HG02763 (cell line): ENCODE data around the gene VARS2.

Experiments
- ATAC-seq: cut with Tn5 transposase; IDR thresholded peaks from one replicate; pipeline ENCODE4 v1.9.1; 2021; ENCODE audit warnings: mild to moderate bottlenecking, moderate library complexity; ENCODE audit not compliant: unreplicated experiment

VARS2 gene

GRCh38 chr6:30884521-30885480 lies 29.2 kb upstream of the VARS2 start:
- no peak for ATAC-seq

GRCh38 chr6:30885481-30885998 lies 28.5 kb upstream of the VARS2 start:
- no peak for ATAC-seq

GRCh38 chr6:30885999-30886896 lies 27.8 kb upstream of the VARS2 start:
- ATAC-seq, result no peak

DNA sequence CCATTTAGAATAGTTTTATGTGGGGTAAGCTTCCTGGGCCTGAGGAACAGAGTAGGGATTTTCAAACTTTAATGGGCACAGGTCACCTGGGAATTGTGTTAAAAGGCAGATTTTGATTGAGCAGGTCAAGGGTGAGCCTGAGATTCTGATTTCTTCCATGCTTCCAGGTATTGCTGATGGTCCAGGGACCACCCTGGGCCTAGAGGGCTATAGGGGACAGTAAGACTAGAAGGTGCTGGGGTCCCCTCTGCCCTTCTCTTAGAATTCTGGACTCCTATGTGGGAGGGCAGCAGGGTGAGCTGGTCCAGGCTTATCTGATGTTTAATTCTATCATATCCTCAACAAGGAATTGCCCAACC lies 27.2 kb upstream of the VARS2 start:
- no peak for ATAC-seq

DNA sequence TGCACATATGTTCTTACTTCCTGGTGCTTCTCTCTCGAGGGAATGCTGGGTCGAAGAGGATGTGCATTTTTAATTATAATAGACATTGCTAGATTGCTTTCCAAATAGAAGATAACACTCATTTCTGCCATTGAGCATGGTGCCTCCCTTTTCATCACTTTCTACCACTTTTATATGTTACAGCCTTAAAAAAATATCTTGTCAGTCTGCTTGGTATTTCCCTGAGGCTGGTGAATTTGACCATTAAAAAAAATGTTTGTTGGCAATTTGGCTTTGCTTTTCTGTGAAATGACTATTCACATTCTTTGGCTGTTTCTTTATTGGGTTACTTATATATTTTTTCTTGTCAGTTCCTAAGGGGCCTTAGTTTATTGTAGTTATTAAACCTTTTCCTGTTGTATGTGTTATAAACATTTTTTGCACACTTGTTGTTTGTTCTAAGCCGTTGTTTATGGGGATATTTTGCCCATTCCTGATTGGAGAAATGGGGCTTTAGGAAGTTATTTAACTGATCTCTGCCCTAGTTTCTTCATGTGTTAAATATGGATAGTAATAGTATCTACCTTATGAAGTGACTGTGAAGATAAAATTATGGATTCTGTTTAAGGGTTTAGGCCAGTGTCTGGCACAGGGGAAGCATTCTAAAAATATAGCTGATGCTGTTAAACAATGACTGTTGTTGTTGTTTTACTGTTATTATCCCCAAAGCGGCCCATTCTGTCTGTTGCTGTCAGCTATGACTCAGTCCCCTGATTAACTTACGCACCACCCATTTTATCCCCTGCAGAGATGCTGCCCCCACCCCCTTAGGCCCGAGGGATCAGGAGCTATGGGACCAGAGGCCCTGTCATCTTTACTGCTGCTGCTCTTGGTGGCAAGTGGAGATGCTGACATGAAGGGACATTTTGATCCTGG lies 25.9 kb upstream of the VARS2 start:
- no peak for ATAC-seq

- ATAC-seq, result no peak
Observed at GRCh38 chr6:30888816-30889495, 25.1 kb upstream of the VARS2 start.

- no peak for ATAC-seq
Observed at GRCh38 chr6:30889496-30889885, 24.5 kb upstream of the VARS2 start.

DNA sequence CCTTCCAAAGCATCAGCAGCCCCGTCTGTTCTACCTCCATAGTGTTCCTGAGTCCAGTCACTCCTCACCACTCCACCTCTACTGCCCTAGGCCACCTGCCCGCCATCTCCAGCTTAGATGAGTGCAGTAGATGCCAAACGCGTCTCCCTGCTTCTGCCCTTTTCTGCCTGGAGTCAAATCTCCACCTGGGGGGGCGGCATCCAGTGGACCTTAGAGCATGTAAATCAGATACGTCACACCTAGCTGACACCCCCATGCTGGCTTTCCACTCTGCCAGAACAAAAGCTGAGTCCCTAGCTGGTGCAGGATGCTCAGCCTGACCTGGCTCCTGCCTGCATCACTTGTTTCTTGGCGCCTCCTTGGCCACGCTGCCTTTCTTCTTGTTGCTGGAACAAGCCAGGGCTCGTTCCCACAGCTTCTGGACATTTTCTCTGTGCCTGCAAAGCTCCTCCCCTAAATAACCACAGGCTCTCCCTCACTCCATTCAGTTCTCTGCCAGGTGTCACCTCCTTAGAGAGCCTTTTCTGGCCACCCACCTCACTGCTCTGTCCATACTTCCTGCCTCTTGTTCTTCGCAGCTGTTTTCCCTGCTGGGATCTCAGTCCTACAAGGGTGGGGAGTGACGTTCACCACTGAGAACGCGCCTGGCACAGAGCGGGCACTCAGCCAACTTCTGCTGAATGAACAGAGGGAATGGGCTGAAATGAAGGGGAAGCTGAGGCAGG lies 24.0 kb upstream of the VARS2 start:
- ATAC-seq, result no peak

DNA sequence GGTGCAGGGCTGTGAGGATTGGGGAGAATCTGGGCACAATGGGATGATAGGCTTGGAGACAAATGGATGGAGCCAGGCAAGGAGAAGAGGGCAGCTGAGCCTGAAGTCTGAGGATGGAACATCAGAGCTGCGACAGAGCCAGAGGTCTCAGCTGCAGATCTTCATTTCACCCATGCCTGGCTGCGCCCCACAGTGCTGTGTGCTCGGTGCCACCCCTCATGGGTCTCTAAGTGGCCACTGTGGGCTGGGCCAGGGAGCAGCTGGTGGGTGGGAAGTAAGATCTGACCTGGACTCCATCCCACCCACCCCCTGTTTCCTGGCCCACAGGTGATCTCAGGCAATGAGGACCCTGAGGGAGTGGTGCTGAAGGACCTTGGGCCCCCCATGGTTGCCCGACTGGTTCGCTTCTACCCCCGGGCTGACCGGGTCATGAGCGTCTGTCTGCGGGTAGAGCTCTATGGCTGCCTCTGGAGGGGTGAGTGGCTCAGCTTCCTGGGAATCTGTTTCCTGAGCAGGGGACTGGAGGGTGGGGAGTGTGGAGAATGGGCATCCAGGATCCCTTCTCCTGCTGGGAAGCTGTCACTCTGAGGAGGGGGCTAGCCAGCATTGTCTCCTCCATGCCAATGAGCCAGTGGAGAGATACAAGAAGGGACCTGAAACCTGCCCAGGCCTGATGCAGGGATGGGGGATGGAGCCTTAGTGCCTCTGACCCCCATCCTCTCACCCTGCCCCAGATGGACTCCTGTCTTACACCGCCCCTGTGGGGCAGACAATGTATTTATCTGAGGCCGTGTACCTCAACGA lies 23.2 kb upstream of the VARS2 start:
- no peak for ATAC-seq

GRCh38 chr6:30891450-30891723 lies 22.7 kb upstream of the VARS2 start:
- ATAC-seq, result no peak

DNA sequence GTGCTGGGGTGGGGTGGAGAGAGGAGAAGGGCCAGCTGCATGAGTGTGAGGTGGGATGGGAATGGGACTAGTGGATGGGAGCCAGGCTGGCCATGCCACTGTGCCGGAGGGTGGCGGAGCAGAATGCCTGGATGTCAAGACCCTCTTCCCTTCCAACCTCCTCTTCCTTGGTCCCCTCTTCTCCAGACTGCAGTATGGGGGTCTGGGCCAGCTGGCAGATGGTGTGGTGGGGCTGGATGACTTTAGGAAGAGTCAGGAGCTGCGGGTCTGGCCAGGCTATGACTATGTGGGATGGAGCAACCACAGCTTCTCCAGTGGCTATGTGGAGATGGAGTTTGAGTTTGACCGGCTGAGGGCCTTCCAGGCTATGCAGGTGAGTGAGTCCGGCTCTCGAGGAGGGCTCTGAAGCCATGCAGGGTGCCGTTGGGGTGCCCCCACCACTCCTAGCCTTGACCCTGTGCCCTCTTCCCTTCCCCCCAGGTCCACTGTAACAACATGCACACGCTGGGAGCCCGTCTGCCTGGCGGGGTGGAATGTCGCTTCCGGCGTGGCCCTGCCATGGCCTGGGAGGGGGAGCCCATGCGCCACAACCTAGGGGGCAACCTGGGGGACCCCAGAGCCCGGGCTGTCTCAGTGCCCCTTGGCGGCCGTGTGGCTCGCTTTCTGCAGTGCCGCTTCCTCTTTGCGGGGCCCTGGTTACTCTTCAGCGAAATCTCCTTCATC lies 22.1 kb upstream of the VARS2 start:
- no peak for ATAC-seq

DNA sequence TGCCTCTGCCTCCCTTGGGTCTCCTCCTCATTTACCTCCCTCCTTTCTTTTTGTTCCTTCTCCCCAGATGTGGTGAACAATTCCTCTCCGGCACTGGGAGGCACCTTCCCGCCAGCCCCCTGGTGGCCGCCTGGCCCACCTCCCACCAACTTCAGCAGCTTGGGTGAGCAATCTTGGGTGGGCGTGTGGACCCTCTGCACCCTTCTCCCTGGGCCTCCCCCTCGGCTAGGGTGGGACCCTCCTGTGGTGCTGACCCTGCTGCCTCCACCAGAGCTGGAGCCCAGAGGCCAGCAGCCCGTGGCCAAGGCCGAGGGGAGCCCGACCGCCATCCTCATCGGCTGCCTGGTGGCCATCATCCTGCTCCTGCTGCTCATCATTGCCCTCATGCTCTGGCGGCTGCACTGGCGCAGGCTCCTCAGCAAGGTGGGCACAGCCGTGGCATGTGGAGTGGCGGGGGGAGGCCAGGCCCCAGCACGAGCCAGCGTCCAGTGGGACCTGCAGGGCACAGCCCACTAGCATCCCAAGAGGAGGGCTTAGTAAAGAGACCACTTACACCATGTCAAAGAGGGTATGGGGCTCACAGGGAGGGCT lies 20.9 kb upstream of the VARS2 start:
- ATAC-seq, result no peak

DNA sequence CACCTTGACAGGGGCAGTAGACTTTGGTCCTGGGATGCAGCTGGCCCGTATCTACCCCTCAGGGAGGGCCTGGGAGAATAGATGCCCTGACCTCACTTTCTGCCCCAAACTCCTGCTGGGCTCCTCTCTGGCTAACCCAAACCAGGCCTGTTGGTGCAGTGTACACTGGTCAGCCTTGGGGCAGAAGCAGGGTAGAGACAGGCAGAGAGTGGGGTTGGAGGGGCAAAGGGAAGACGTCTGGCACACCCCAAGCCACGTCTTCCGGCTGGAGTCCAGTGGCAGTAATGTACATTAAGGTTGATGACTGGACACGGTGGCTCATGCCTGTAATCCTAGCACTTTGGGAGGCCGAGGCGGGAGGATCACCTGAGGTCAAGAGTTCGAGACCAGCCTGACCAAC lies 20.4 kb upstream of the VARS2 start:
- ATAC-seq, result no peak

DNA sequence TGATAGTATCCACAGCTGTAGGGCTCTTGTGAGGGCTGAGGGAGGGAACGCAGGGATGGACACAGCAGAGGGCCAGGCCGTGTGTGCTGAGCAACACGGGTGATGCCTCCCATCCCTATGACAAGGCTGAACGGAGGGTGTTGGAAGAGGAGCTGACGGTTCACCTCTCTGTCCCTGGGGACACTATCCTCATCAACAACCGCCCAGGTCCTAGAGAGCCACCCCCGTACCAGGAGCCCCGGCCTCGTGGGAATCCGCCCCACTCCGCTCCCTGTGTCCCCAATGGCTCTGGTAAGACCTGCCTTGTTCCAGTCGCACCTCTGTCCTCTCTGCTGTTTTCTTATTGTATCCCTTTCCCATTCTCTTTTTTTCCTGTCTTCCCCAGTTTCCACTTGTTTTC lies 19.7 kb upstream of the VARS2 start:
- ATAC-seq, result no peak

DNA sequence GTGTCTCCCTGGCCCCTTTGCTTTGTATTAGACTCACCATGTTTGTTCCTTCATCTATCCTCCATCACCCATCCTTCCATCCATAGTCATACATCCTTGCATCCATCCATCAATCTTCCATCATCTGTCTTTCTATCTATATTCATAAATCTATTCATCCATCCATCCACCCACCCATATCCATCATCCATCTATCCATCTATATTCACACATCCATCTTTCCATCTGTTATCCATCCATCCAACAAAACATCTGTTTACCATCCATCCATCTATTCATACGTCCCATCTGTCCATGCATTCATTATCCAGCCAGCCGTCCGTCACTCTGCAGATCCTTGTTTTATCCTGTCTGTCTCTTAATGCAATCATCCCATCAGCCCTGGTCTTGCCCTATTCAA lies 19.1 kb upstream of the VARS2 start:
- ATAC-seq, result no peak

GRCh38 chr6:30895343-30895742 lies 18.7 kb upstream of the VARS2 start:
- ATAC-seq, result no peak

- no peak for ATAC-seq
Observed at GRCh38 chr6:30896541-30896940, 17.5 kb upstream of the VARS2 start.

DNA sequence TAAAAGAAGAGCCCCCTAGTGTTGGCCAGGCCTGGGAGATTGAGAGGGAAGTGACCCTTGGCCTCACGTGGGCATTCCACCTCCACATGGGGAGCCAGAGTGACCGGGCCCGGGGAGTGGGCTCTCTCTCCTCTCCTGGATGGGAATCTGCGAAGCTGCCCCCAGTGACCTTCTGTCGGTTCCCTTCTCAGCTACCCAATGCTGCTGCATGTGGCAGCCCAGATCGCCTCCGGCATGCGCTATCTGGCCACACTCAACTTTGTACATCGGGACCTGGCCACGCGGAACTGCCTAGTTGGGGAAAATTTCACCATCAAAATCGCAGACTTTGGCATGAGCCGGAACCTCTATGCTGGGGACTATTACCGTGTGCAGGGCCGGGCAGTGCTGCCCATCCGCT lies 16.2 kb upstream of the VARS2 start:
- no peak for ATAC-seq
